Measurements from ENCODE around the gene COQ10A. TPM values are rescaled to one million over a fixed set of nuclear protein-coding genes. Genes with fewer than 3 reads are reported as not detected.

COQ10A gene
- total and polyA plus RNA-seq, 9 of the 15 experiments (the other 6 are each of a cell fraction or from before 2014, with no cell fraction given) = 3.1 to 26.4 (median 12.7) TPM

DNA sequence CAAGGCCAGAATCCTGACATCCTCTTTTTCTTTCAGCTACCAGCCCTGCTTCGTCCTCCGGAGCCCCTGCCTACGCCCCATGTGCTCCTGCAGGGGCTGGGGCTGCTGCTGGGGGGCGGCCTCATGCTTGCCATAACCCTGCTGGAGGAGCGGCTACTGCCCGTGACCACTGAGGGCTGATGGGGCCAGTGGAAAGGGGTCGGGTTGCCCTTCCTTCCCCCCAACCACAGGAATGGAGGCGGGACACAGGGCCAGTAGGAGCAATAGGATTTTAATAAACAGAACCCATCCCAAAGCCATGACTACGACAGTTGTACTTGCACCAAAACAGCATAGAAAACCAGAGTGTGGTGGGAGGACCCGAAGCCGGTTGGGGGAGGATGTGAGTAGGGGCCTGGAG, 29.2 kb upstream of the COQ10A start:
- BruUV-seq (replicated peaks) = no TSS peak
- 69% methylated on average over 9 of the region's 11 CpGs for WGBS (ENCODE audit: insufficient coverage, low coverage, missing lambda C conversion rate)
- CTCF ChIA-PET (ENCODE audit: low intra/inter-chr PET ratio) = no interaction called here

More for the DNA sequence above, 29.2 kb upstream of the COQ10A start:
- ATAC-seq (no peak), FAIRE-seq (no peak), DNase-seq (ENCODE audit: extremely low read depth in 1 of 4, low spot score in 3 of 4) (no peak)
- no peaks in the 10 kb centered on the region for H3K9me3 ChIP-seq (replicated peaks; ENCODE audit: control insufficient read depth, insufficient read depth, low read depth, low read length)
- TF ChIP-seq ZNF324 (CRISPR knock-in tag; IDR thresholded peaks at IDR 0.05) (no peak), ARID3B (CRISPR knock-in tag; IDR thresholded peaks at IDR 0.05; ENCODE audit: borderline replicate concordance) (no peak), CBX5 (IDR thresholded peaks at IDR 0.05; ENCODE audit: borderline replicate concordance, low read depth) (no peak), MTA1 (IDR thresholded peaks at IDR 0.05; ENCODE audit: borderline replicate concordance) (no peak), HMGN3 (IDR thresholded peaks at IDR 0.05; ENCODE audit: borderline replicate concordance, extremely low read depth, insufficient read length, low read depth, low read length) (no peak), NFXL1 (CRISPR knock-in tag; IDR thresholded peaks at IDR 0.05) (no peak), NR2F6 (CRISPR knock-in tag; IDR thresholded peaks at IDR 0.05) (no peak), FOXK2 (conservative IDR thresholded peaks at IDR 0.05 in 1 of 2, IDR thresholded peaks at IDR 0.05 in 1 of 2; ENCODE audit: low read depth in 2 of 2) (no peak), TCF7L2 (IDR thresholded peaks at IDR 0.05; ENCODE audit: low read depth, low read length) (no peak), ZNF354B (CRISPR knock-in tag; IDR thresholded peaks at IDR 0.05) (no peak), CBX8 (IDR thresholded peaks at IDR 0.05; ENCODE audit: borderline replicate concordance, extremely low read depth, low read depth, low read length, poor library complexity, severe bottlenecking) (no peak), EWSR1 (IDR thresholded peaks at IDR 0.05; ENCODE audit: borderline replicate concordance, low read depth, partially characterized antibody) (no peak), KAT7 (CRISPR knock-in tag; IDR thresholded peaks at IDR 0.05; ENCODE audit: borderline replicate concordance) (no peak)
- TF ChIP-seq, protein P1, sequence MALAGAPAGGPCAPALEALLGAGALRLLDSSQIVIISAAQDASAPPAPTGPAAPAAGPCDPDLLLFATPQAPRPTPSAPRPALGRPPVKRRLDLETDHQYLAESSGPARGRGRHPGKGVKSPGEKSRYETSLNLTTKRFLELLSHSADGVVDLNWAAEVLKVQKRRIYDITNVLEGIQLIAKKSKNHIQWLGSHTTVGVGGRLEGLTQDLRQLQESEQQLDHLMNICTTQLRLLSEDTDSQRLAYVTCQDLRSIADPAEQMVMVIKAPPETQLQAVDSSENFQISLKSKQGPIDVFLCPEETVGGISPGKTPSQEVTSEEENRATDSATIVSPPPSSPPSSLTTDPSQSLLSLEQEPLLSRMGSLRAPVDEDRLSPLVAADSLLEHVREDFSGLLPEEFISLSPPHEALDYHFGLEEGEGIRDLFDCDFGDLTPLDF (CRISPR knock-in tag; IDR thresholded peaks at IDR 0.05) = no peak
- TF ChIP-seq, protein P2, sequence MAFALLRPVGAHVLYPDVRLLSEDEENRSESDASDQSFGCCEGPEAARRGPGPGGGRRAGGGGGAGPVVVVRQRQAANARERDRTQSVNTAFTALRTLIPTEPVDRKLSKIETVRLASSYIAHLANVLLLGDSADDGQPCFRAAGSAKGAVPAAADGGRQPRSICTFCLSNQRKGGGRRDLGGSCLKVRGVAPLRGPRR (CRISPR knock-in tag; IDR thresholded peaks at IDR 0.05) = no peak
- TF ChIP-seq, protein P3, sequence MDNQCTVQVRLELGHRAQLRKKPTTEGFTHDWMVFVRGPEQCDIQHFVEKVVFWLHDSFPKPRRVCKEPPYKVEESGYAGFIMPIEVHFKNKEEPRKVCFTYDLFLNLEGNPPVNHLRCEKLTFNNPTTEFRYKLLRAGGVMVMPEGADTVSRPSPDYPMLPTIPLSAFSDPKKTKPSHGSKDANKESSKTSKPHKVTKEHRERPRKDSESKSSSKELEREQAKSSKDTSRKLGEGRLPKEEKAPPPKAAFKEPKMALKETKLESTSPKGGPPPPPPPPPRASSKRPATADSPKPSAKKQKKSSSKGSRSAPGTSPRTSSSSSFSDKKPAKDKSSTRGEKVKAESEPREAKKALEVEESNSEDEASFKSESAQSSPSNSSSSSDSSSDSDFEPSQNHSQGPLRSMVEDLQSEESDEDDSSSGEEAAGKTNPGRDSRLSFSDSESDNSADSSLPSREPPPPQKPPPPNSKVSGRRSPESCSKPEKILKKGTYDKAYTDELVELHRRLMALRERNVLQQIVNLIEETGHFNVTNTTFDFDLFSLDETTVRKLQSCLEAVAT (IDR thresholded peaks at IDR 0.05) = no peak
- TF ChIP-seq, protein P4, sequence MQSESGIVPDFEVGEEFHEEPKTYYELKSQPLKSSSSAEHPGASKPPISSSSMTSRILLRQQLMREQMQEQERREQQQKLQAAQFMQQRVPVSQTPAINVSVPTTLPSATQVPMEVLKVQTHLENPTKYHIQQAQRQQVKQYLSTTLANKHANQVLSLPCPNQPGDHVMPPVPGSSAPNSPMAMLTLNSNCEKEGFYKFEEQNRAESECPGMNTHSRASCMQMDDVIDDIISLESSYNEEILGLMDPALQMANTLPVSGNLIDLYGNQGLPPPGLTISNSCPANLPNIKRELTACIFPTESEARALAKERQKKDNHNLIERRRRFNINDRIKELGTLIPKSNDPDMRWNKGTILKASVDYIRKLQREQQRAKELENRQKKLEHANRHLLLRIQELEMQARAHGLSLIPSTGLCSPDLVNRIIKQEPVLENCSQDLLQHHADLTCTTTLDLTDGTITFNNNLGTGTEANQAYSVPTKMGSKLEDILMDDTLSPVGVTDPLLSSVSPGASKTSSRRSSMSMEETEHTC (IDR thresholded peaks at IDR 0.05) = no peak
- no peak overlapping the region for H3K4me3 ChIP-seq
- in situ Hi-C loops (cut with MboI) = no loop called here
- H3K9ac ChIP-seq (ENCODE audit: insufficient read depth in 1 of 2, low read depth in 2 of 2, low read length in 2 of 2) = no peak overlapping the region
- H4K20me1 ChIP-seq (replicated peaks; ENCODE audit: control insufficient read depth, insufficient read depth, low read length) = no peaks in the 10 kb centered on the region
- no peak overlapping the region for H3K27ac ChIP-seq (ENCODE audit: extremely low read depth, low read depth, low read length)
- H3K9me1 ChIP-seq (ENCODE audit: control insufficient read depth, insufficient read depth, low read length) = no peaks in the 10 kb centered on the region
- intact Hi-C loops (cut with micrococcal nuclease) = no loop called here
- peaks cover 36% of the 10 kb centered on the region; the same call in 2 of the 3 replicates for H3K36me3 ChIP-seq (ENCODE audit: control insufficient read depth, insufficient read depth, low read length)
- H3K4me1 ChIP-seq (replicated peaks in 1 of 2; ENCODE audit: control insufficient read depth in 2 of 2, insufficient read depth in 2 of 2, low read length in 2 of 2) = peaks cover 16 to 28% of the 10 kb centered on the region in 2 experiments
- H3K79me2 ChIP-seq (ENCODE audit: control insufficient read depth, insufficient read depth, low read length) = no peaks in the 10 kb centered on the region
- POLR2A ChIA-PET = interaction anchor here (1.1 to 3.2 kb wide), 5 partner anchors 10 to 235 kb away, joined by 3 to 12 read pairs (median 3); partner anchors contain the start of gene RNF41
- no peaks in the 10 kb centered on the region for H3K27me3 ChIP-seq (ENCODE audit: control insufficient read depth in 2 of 2, insufficient read depth in 2 of 2, low read length in 2 of 2)
- H3K4me2 ChIP-seq (ENCODE audit: insufficient read depth, low read length) = no peak overlapping the region
- no peak overlapping the region for H2AFZ ChIP-seq (ENCODE audit: low read depth, low read length)

Measured in K562 (cell line).